ENCODE data around the gene COL4A2.
"Not testable (repeated sequence)": the region's sequence is repeated elsewhere in the genome, so short reads cannot be mapped to it uniquely, and the experiment has no call there.

COL4A2 gene

DNA sequence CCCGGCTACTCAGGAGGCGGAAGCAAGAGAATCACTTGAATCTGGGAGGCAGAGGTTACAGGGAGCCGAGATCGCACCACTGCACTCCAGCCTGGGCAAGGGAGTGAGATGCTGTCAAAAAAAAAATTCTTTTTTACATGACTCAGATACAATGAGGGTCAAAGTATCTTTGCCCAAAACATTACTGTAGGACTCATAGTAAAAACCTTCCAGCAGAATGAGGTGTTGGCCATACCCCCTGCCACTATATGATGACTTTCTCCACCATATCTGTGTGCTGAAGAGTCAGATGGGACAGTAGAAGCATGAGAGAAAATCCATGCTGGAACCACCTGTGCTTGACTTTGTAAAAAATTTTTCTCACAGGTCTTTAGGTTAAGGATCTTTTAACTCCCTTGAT is 86.7 kb downstream of the COL4A2 start:
- H3K4me1 ChIP-seq (ENCODE audit: control insufficient read depth in 1 of 2, insufficient read depth in 2 of 2, low read length in 2 of 2): peaks cover 1 to 6% of the 10 kb centered on the region in 2 donors
- H3K27me3 ChIP-seq (ENCODE audit: low read depth, low read length): no peaks in the 10 kb centered on the region
- H3K36me3 ChIP-seq (ENCODE audit: control insufficient read depth in 1 of 2, insufficient read depth in 2 of 2, low read length in 2 of 2): peaks cover 0 to 5% of the 10 kb centered on the region in 2 donors
- H3K4me3 ChIP-seq (ENCODE audit: low read depth in 1 of 2, low read length in 2 of 2): no peak overlapping the region
- H3K9me3 ChIP-seq (ENCODE audit: control insufficient read depth in 1 of 2, low read length in 2 of 2): no peaks in the 10 kb centered on the region
- H3K27ac ChIP-seq (ENCODE audit: low read length): peak overlapping the region; percentile 74

DNA sequence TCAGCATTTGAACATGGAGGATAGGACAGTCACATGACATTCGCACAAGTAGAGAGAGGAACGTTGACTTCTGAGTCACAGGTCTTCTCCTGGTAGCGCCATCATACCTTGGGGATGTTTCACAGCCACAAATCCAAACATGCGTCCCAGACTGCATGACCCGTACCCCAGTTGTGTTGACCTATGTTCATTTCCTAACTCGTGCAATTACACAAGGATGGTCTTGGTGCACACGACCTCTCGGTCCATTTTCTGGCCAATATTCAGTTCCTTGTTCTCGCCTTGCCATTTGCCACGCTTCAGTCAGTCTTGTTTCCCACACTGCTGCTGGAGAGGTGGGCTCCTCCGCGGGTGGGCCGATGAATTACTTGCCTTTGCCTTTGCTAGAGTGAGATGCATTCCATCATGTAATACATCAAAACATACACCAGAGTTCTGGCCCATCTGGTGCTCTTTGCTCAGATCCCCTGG is 87.3 kb downstream of the COL4A2 start:
- Histone ChIP-seq H3K9me3 (ENCODE audit: control insufficient read depth in 1 of 2, low read length in 2 of 2) (no peaks in the 10 kb centered on the region), H3K27me3 (ENCODE audit: low read depth, low read length) (no peaks in the 10 kb centered on the region), H3K36me3 (ENCODE audit: control insufficient read depth in 1 of 2, insufficient read depth in 2 of 2, low read length in 2 of 2) (peaks cover 0 to 5% of the 10 kb centered on the region in 2 donors), H3K4me1 (ENCODE audit: control insufficient read depth in 1 of 2, insufficient read depth in 2 of 2, low read length in 2 of 2) (peaks cover 3 to 10% of the 10 kb centered on the region in 2 donors), H3K4me3 (ENCODE audit: low read depth in 1 of 2, low read length in 2 of 2) (no peak overlapping the region), H3K27ac (ENCODE audit: low read length) (peak overlapping the region; percentile 74)

DNA sequence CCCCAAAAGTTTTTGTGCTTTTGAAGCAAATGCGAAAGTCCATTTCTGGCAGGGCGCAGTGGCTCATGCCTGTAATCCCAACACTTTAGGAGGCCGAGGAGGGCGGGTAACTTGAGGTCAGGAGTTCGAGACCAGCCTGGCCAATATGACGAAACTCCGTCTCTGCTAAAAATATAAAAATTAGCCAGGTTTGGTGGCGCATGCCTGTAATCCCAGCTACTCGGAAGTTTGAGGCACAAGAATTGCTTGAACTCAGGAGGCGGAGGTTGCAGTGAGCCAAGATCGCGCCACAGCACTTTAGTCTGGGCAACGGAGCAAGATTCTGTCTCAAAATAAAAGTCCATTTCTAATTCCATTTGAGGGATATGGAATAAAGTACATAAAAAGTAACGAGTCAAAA is 88.5 kb downstream of the COL4A2 start:
- not testable (repeated sequence) for H3K36me3 ChIP-seq (ENCODE audit: control insufficient read depth in 1 of 2, insufficient read depth in 2 of 2, low read length in 2 of 2); H3K9me3 ChIP-seq (ENCODE audit: control insufficient read depth in 1 of 2, low read length in 2 of 2); H3K4me3 ChIP-seq (ENCODE audit: low read depth in 1 of 2, low read length in 2 of 2); H3K27me3 ChIP-seq (ENCODE audit: low read depth, low read length)
- peak overlapping the region; percentile 91 for H3K27ac ChIP-seq (ENCODE audit: low read length)
- peaks cover 8 to 17% of the 10 kb centered on the region in 2 donors for H3K4me1 ChIP-seq (ENCODE audit: control insufficient read depth in 1 of 2, insufficient read depth in 2 of 2, low read length in 2 of 2)

DNA sequence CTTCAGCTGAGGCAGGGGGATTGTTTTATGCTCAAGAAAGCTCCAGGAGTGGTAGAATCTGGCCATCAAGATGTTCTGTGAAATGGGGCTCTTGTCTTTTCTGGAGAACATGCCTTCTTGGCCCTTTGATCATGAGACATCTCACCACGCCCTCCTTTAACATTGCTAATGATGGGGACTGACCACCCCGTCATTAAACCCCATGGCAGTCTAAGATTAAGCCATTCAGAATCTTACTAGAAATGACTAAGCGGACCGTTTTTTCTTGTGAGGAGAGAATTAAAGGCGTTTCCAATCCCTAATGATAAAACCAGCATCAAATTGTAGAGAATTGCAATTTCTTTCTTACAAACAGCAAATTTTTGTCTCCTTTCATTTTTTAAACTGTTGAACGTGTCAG is 89.4 kb downstream of the COL4A2 start:
- H3K4me3 ChIP-seq (ENCODE audit: low read depth in 1 of 2, low read length in 2 of 2): no peak overlapping the region
- no peaks in the 10 kb centered on the region for H3K9me3 ChIP-seq (ENCODE audit: control insufficient read depth in 1 of 2, low read length in 2 of 2)
- H3K4me1 ChIP-seq (ENCODE audit: control insufficient read depth in 1 of 2, insufficient read depth in 2 of 2, low read length in 2 of 2): peaks cover 8 to 17% of the 10 kb centered on the region in 2 donors
- peaks cover 0 to 5% of the 10 kb centered on the region in 2 donors for H3K36me3 ChIP-seq (ENCODE audit: control insufficient read depth in 1 of 2, insufficient read depth in 2 of 2, low read length in 2 of 2)
- peak overlapping the region; percentile 91 for H3K27ac ChIP-seq (ENCODE audit: low read length)
- no peaks in the 10 kb centered on the region for H3K27me3 ChIP-seq (ENCODE audit: low read depth, low read length)

DNA sequence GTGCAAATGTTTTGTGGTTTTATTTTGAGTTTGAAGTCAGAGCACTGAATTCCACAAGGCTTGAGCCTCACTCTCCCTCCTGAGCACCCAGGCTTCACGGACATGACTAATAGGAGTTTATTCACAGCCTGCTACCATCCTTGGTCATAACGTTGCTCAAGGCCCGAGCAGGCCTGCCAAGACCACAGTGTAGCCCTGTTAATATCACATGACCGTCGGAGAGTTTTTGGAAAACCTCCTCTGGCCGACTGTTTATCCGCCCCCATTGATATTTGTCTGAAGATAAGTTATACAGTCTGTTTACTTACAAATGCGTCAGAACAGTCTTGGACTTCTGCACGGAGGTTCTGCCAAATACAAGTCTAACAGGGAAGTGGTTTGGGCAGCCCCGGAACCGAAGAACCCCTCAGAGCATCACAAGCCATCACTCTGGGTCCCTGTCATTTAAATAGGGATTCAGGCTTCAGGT is 89.9 kb downstream of the COL4A2 start:
- Histone ChIP-seq H3K36me3 (ENCODE audit: control insufficient read depth in 1 of 2, insufficient read depth in 2 of 2, low read length in 2 of 2) (peaks cover 0 to 5% of the 10 kb centered on the region in 2 donors), H3K4me3 (ENCODE audit: low read depth in 1 of 2, low read length in 2 of 2) (no peak overlapping the region), H3K9me3 (ENCODE audit: control insufficient read depth in 1 of 2, low read length in 2 of 2) (no peaks in the 10 kb centered on the region), H3K27me3 (ENCODE audit: low read depth, low read length) (no peaks in the 10 kb centered on the region), H3K4me1 (ENCODE audit: control insufficient read depth in 1 of 2, insufficient read depth in 2 of 2, low read length in 2 of 2) (peaks cover 8 to 17% of the 10 kb centered on the region in 2 donors), H3K27ac (ENCODE audit: low read length) (peak overlapping the region; percentile 91)

DNA sequence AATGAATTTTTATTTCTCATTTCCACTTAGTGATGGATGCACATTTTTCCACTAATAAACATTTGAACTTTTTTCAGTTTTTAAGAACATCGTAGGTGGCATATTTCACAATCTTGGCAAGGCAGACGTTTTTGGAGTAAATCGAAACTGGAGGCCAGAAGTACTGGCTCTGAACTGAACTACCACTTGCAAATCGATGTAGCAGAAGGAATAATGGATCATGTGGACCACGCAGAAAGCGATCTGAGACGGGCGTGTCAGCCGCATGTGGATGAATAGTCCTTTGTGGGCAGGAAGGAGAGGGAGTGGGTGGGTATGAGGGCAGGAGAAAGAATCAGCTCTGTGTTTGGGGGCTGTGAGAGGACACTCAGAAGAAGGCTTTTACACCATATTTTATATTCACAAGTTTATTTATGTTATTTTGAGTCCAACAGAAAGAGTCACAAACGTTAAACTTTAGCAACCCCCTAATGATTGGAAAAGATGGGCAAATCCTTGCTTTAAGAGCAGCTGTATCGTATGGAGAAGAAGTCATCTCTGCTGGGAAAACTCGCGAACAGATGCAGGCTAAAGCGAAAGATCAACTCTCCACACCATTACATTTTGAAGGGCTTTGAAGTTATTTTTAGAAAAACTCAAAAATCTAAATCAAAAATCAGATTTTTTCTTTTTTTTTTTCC is 90.5 kb downstream of the COL4A2 start:
- peaks cover 8 to 17% of the 10 kb centered on the region in 2 donors for H3K4me1 ChIP-seq (ENCODE audit: control insufficient read depth in 1 of 2, insufficient read depth in 2 of 2, low read length in 2 of 2)
- no peaks in the 10 kb centered on the region for H3K27me3 ChIP-seq (ENCODE audit: low read depth, low read length)
- H3K9me3 ChIP-seq (ENCODE audit: control insufficient read depth in 1 of 2, low read length in 2 of 2): no peaks in the 10 kb centered on the region
- H3K36me3 ChIP-seq (ENCODE audit: control insufficient read depth in 1 of 2, insufficient read depth in 2 of 2, low read length in 2 of 2): peaks cover 0 to 5% of the 10 kb centered on the region in 2 donors
- no peak overlapping the region for H3K4me3 ChIP-seq (ENCODE audit: low read depth in 1 of 2, low read length in 2 of 2)
- peak overlapping the region; percentile 90 for H3K27ac ChIP-seq (ENCODE audit: low read length)

DNA sequence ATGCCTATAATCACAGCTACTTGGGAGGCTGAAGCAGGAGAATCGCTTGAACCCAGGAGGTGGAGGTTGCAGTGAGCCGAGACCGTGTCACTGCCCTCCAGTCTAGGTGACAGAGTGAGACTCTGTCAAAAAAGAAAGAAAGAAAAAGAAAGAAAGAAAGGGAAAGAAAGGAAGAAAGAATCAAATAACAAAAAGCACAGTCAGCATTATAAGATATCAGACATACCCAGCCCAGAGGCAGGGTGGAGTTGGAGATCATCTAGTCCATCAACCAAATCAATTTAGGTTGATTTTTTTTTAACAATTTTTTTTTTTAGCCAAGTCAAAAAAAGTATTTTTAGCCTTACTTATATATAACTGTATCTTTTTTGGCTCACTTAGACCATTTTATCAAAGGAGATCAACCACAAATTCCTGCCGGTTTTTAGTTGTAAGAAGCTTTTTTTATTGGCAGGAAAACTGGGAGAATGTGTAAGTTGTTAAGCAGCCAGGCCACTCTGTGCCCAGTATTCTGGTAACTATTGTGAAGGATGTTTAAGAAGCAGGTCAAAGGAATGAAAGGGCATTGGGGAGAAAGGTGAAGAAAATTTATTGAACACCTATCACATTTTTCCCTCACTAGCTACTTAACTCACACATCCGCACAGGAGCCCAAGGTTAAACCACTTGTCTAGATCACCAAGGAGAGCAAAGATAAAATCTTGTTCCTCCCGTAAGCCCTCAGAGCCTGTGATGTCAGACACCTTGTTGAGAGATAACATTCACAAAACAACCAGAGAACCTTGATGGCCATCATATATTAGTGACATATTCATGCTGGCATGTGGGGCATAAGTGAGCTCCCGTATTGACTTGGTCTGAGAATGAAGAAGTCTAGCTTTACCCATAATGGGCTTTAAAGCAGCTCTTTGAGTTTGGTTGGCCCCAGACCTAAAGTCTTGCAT is 91.8 kb downstream of the COL4A2 start:
- Histone ChIP-seq H3K4me1 (ENCODE audit: control insufficient read depth in 1 of 2, insufficient read depth in 2 of 2, low read length in 2 of 2) (peaks cover 8 to 17% of the 10 kb centered on the region in 2 donors), H3K4me3 (ENCODE audit: low read depth in 1 of 2, low read length in 2 of 2) (no peak overlapping the region), H3K27ac (ENCODE audit: low read length) (peak overlapping the region; percentile 90)

DNA sequence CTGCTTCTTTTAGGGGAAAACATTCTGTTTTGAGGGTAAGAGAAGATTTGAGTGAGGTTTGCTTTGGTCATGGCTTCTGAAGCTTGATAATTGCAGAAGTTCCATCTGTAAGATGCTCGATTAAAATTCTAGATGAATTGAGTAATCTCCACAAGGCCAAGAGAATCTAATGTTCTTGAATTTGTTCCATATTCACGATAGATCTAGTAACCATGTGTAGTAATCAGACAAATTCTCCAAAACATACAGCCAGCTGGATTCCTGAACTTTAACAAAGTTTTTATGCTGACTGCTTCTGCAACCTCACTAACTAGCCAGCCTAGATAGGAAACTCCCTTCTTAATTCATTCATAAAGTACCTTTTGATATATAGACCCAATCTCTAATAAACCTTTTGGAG is 92.7 kb downstream of the COL4A2 start:
- H3K36me3 ChIP-seq (ENCODE audit: control insufficient read depth in 1 of 2, insufficient read depth in 2 of 2, low read length in 2 of 2): peaks cover 0 to 5% of the 10 kb centered on the region in 2 donors
- H3K4me1 ChIP-seq (ENCODE audit: control insufficient read depth in 1 of 2, insufficient read depth in 2 of 2, low read length in 2 of 2): peaks cover 8 to 17% of the 10 kb centered on the region in 2 donors
- H3K27me3 ChIP-seq (ENCODE audit: low read depth, low read length): no peaks in the 10 kb centered on the region
- H3K4me3 ChIP-seq (ENCODE audit: low read depth in 1 of 2, low read length in 2 of 2): no peak overlapping the region
- no peaks in the 10 kb centered on the region for H3K9me3 ChIP-seq (ENCODE audit: control insufficient read depth in 1 of 2, low read length in 2 of 2)
- H3K27ac ChIP-seq (ENCODE audit: low read length): peak overlapping the region; percentile 90

More for the DNA sequence above, 91.8 kb downstream of the COL4A2 start:
- Histone ChIP-seq H3K27me3 (ENCODE audit: low read depth, low read length) (no peaks in the 10 kb centered on the region), H3K9me3 (ENCODE audit: control insufficient read depth in 1 of 2, low read length in 2 of 2) (no peaks in the 10 kb centered on the region), H3K36me3 (ENCODE audit: control insufficient read depth in 1 of 2, insufficient read depth in 2 of 2, low read length in 2 of 2) (peaks cover 0 to 5% of the 10 kb centered on the region in 2 donors)

DNA sequence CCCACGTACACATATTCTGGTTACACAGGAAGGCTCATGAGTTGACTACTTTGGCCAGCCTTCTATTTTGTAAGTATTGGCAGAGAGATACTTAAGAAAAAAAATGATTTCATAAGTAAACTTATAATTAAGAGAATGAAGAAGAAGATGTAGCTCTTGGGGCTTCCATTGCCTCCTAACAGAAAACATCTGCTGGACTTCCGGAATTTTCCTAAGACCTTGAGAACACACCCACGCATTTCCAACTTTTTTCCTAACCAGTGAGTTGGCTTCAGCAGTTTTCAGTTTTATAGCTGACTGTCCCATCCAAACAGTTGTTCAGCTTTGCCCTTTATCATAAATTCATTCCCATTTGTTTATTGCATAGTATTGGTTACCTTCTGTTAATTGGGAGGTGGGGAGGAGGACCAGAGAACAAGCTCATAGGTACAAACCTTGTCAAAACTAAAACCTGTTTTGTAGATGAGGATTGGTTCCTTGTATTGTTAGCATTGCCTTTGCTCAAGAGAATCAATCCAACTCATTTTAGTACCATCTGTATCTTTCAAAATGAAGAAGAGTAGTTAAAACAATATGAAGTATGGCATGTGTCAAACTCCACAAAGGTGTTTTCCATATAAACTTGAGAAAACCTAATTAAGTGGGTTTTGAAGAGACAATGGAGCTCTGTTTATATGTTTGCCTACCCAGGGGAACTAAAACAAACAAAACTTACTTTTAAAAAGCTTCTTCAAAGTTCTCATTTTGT is 93.9 kb downstream of the COL4A2 start:
- H3K4me3 ChIP-seq (ENCODE audit: low read depth in 1 of 2, low read length in 2 of 2): no peak overlapping the region
- H3K9me3 ChIP-seq (ENCODE audit: control insufficient read depth in 1 of 2, low read length in 2 of 2): no peaks in the 10 kb centered on the region
- peak overlapping the region; percentile 7 for H3K27ac ChIP-seq (ENCODE audit: low read length)
- H3K4me1 ChIP-seq (ENCODE audit: control insufficient read depth in 1 of 2, insufficient read depth in 2 of 2, low read length in 2 of 2): peaks cover 11 to 23% of the 10 kb centered on the region in 2 donors
- peaks cover 0 to 5% of the 10 kb centered on the region in 2 donors for H3K36me3 ChIP-seq (ENCODE audit: control insufficient read depth in 1 of 2, insufficient read depth in 2 of 2, low read length in 2 of 2)
- H3K27me3 ChIP-seq (ENCODE audit: low read depth, low read length): no peaks in the 10 kb centered on the region

DNA sequence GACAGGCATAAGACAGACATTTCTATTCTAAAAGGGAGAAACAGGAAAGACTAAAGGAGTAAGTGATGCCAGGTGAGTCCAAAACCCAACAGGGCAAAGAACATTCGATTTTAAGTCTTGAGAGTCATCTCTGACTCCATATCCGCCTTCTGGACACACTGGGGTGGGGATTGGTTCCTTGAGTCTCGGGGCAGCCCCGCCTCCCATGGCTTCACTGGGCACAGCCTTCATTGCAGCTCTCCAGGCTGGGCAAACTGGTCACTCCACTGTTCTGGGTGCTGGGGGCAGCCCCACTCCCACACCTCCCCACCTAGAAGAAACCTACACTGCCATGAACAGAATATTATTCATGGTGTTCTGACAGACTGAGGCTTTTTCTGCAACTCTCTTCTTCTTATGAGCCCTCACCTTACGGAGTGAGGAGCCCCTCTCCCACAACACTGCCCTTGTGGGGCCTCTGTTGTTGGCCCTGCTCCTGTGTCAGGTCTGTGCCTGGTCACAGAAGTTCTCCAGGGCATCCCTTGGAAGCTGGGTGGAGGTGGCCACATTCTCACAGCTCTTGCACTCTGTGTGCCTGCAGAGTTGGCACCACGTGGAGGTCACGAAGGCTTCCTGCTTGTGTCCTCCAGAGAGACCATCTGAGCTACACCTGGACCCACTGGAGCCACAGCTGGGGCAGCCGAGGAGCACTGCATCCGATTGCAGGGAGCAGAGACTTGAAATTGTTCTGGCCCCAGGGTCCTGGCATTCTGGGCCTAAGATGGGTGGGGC is 95.4 kb downstream of the COL4A2 start:
- H3K27ac ChIP-seq (ENCODE audit: low read length): no peak overlapping the region
- H3K36me3 ChIP-seq (ENCODE audit: control insufficient read depth in 1 of 2, insufficient read depth in 2 of 2, low read length in 2 of 2): peaks cover under 1 to 4% of the 10 kb centered on the region in 2 donors
- H3K9me3 ChIP-seq (ENCODE audit: control insufficient read depth in 1 of 2, low read length in 2 of 2): no peaks in the 10 kb centered on the region
- H3K27me3 ChIP-seq (ENCODE audit: low read depth, low read length): no peaks in the 10 kb centered on the region
- H3K4me3 ChIP-seq (ENCODE audit: low read depth in 1 of 2, low read length in 2 of 2): no peak overlapping the region
- peaks cover 18 to 19% of the 10 kb centered on the region in 2 donors for H3K4me1 ChIP-seq (ENCODE audit: control insufficient read depth in 1 of 2, insufficient read depth in 2 of 2, low read length in 2 of 2)
